ENCODE results near the gene COPZ2.
A peak's percentile ranks its signal among the peaks of the same experiment; 100 is the strongest.
"Not testable (repeated sequence)": the region's sequence is repeated elsewhere in the genome, so short reads cannot be mapped to it uniquely, and the experiment has no call there.

Gene COPZ2, protein sequence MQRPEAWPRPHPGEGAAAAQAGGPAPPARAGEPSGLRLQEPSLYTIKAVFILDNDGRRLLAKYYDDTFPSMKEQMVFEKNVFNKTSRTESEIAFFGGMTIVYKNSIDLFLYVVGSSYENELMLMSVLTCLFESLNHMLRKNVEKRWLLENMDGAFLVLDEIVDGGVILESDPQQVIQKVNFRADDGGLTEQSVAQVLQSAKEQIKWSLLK

DNA sequence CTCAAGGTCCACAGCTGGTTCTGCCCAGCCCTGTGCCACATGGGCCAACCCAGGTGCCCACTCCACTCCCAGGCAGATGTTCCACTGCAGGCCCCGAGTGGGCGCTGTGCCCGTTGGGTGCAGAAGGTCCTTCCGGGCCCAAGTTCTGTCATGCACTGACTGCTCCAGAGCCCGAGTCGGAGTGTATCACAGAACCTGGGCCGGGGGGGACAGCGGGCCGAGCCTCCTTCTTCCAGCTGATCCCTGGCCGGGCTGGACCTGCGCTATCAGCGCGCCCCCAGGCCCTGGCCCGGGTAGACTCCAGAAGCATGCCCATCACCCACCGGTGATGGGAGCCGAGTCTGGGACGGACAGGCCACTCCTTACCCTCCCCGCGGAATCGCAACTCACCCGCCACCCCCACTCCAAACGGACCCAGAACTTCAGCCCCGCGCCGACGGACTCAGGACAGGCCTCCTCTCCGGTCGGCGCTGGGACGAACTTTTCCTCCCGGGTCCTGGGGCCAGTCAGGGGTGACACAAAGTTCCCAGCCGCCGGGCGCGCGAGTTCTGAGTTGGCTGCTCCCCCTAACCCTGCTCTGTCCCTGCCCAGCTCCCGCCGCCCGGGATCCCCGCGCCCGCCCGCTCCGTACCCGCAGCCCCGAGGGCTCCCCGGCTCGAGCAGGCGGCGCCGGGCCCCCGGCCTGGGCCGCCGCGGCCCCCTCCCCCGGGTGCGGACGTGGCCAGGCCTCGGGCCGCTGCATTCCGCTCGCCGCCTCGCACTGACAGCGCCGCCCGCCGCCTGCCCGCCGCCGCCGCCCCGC is at the start of gene COPZ2:
Gene COPZ2, minus strand, starts transcription at position 762 of the 802 bp plus-strand sequence. Its CDS starts 20 bp downstream, at position 742.
- peak within 1 kb of the TSS; percentile 62 for H3K27ac Mint-ChIP-seq
- peaks cover 8% of the 10 kb centered on the region for H3K4me1 Mint-ChIP-seq
- peaks cover 6% of the 10 kb centered on the region for H3K27me3 Mint-ChIP-seq
- H3K9me3 Mint-ChIP-seq = no peaks in the 10 kb centered on the region
- DNase-seq (ENCODE audit: low spot score in 2 of 2) (peak; percentile 63 to 64), ATAC-seq (ENCODE audit: low read depth) (peak; percentile 98)
- peak within 1 kb of the TSS; percentile 94 for H3K4me3 Mint-ChIP-seq
- no peaks in the 10 kb centered on the region for H3K36me3 Mint-ChIP-seq

DNA sequence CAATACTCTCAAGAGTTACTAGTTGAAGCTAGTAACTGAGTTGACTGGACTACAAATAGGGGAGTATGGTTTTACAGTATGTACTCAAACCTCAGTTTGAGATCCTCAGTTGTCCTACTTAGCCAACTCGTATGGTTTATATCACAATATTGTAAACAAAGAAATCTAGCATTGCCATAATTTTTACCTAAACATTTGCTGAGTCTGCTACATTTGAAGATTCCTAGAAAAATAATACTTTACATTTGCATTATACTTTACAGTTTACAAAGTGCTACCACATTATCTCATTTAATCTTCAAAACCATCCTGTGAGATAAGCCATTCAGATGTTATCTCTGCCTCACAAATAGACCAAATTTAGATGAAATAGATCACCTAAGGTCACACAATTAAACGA is 47.3 kb upstream of the COPZ2 start:
- ATAC-seq (ENCODE audit: low read depth) = no peak
- Mint-ChIP-seq H3K9me3 (no peaks in the 10 kb centered on the region), H3K36me3 (peaks cover 4% of the 10 kb centered on the region), H3K4me3 (no peak overlapping the region), H3K27ac (no peak overlapping the region), H3K27me3 (no peaks in the 10 kb centered on the region), H3K4me1 (peaks cover 3% of the 10 kb centered on the region)
- no peak for DNase-seq (ENCODE audit: low spot score in 2 of 2)

DNA sequence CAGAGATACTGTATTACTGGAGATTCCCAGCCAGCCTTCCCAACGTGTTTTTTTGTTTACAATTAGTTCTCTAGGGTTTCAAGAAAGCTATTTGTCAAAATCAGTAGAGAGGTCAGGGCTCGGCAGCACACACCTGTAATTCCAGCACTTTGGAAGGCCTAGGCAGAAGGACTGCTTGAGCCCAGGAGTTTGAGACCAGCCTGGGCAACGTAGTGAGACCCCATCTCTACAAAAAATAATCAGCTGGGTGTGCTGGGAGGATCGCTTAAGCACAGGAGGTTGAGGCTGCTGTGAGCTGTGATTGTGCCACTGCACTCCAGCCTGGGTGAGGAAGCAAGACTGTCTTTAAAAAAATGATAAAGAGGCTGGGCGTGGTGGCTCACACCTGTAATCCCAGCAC is 44.3 kb upstream of the COPZ2 start:
- Mint-ChIP-seq H3K9me3 (no peaks in the 10 kb centered on the region), H3K27me3 (no peaks in the 10 kb centered on the region), H3K27ac (no peak overlapping the region), H3K36me3 (peaks cover 2% of the 10 kb centered on the region), H3K4me1 (no peaks in the 10 kb centered on the region), H3K4me3 (no peak overlapping the region)
- no peak for DNase-seq (ENCODE audit: low spot score in 2 of 2)
- no peak for ATAC-seq (ENCODE audit: low read depth)

DNA sequence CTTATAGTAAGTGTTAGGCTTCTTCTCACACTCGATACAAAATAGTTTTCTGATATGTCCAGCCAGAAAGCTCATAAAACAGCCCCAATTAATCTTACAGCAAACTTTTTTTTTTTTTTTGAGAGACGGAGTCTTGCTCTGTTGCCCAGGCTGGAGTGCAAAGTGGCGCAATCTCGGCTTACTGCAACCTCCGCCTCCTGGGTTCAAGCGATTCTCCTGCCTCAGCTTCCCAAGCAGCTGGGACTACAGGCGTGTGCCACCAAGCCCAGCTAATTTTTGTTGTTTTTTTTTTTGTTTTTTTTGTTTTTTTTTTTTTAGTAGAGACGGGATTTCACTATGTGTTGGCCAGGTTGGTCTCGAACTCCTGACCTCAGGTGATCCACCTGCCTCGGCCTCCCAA is 39.6 kb upstream of the COPZ2 start:
- DNase-seq (ENCODE audit: low spot score in 2 of 2); H3K9me3 Mint-ChIP-seq; ATAC-seq (ENCODE audit: low read depth); H3K27ac Mint-ChIP-seq; H3K36me3 Mint-ChIP-seq; H3K4me1 Mint-ChIP-seq; H3K4me3 Mint-ChIP-seq; H3K27me3 Mint-ChIP-seq: not testable (repeated sequence)

DNA sequence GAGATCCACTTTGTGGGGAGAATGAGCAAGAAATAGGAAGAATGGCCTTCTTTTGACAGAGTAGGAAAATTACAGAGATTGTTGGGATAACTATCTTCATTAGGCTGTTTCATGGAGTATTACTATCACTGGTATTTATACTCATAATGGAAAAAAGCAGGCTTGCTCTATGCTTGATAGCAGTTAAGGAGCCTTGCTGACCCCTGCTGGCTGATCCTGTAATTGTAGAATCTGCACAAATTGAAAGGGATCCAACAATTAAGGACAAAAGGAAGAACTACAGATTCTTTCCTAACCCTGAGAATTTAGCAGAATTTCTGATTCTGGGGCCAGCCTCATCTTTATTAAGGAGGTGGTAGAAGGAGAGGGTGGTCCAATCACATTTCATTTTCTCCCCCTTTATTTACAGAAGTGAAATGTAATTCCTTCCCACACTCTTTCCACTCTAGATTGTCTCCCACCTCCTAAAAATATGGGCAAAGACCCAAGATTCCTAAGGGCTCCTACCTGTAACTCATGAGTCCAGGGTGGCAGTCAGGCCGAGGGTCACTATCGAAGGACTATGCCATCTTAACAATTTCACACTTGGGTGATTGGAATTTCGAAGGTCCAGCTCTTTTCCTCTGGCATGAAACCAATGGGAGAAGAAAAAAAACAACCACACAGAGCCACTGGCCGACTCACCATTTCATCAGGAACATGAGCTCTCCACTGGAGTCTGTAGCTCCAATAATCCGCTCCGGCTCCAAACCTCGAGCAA is 36.9 kb upstream of the COPZ2 start:
- Mint-ChIP-seq H3K27ac (no peak overlapping the region), H3K36me3 (peaks cover 11% of the 10 kb centered on the region), H3K4me3 (no peak overlapping the region), H3K27me3 (no peaks in the 10 kb centered on the region), H3K4me1 (no peaks in the 10 kb centered on the region), H3K9me3 (no peaks in the 10 kb centered on the region)
- ATAC-seq (ENCODE audit: low read depth) (peak; percentile 78), DNase-seq (ENCODE audit: low spot score in 2 of 2) (peak; percentile 68 to 72)

DNA sequence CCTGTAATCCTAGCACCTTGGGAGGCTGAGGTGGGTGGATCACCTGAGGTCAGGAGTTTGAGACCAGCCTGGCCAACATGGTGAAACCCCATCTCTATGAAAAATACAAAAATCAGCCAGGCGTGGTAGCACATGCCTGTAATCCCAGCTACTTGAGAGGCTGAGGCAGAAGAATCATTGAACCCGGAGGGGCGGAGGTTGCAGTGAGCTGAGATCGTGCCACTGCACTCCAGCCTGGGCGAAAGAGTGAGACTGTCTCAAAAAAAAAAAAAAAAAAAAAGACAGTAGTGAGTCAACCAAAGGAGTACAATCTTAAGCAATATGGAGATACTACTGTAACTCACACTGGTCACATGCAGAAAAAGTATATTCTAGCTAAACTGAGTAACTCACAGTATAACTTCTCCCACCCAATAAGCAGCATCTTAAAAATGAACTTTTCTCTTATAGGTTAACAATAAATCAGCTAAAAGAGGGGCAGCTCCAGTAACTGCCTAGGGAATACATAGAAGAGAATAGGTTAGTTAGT is 36.0 kb upstream of the COPZ2 start:
- peaks cover 11% of the 10 kb centered on the region for H3K36me3 Mint-ChIP-seq
- DNase-seq (ENCODE audit: low spot score in 2 of 2); H3K4me1 Mint-ChIP-seq; ATAC-seq (ENCODE audit: low read depth); H3K27me3 Mint-ChIP-seq; H3K4me3 Mint-ChIP-seq; H3K9me3 Mint-ChIP-seq; H3K27ac Mint-ChIP-seq: not testable (repeated sequence)

DNA sequence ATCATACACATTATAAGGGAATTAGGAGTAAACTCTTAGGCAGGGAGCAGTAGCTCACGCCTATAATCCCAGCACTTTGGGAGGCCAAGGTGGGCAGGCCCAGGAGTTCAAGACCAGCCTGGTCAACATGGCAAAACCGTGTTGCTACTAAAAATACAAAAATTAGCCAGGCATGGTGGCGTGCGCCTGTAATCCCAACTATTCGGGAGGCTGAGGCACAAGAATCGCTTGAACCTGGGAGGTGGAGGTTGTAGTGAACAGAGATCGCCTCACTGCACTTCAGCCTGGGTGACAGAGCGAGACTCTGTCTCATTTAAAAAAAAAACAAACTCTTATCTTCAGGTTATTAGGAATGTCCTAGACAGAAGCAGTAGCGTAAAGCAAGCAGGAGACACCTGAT is 35.2 kb upstream of the COPZ2 start:
- H3K4me1 Mint-ChIP-seq; DNase-seq (ENCODE audit: low spot score in 2 of 2); H3K9me3 Mint-ChIP-seq; H3K4me3 Mint-ChIP-seq; H3K27ac Mint-ChIP-seq; H3K27me3 Mint-ChIP-seq; ATAC-seq (ENCODE audit: low read depth): not testable (repeated sequence)
- peaks cover 15% of the 10 kb centered on the region for H3K36me3 Mint-ChIP-seq

DNA sequence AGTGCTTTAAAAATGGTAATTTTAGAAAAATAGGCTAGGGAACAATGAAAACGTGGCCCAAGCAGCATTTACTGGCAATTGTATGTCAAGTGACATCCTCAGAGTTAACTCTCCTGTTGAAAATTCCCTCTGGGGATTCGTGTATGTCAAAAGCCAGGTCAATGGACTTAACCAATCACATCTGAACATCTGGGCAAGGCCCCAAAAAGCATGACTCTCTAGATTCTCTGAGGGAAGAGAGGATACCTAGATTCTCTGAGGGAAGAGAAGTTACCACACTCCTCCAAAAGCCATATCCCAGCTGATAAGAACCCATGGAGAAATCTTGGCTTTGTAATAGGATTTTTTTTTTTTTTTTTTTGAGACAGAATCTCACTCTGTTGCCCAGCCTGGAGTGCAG is 34.1 kb upstream of the COPZ2 start:
- Mint-ChIP-seq H3K4me3 (no peak overlapping the region), H3K27ac (no peak overlapping the region), H3K27me3 (no peaks in the 10 kb centered on the region), H3K9me3 (no peaks in the 10 kb centered on the region), H3K4me1 (no peaks in the 10 kb centered on the region), H3K36me3 (peaks cover 13% of the 10 kb centered on the region)
- ATAC-seq (ENCODE audit: low read depth) = no peak
- no peak for DNase-seq (ENCODE audit: low spot score in 2 of 2)

DNA sequence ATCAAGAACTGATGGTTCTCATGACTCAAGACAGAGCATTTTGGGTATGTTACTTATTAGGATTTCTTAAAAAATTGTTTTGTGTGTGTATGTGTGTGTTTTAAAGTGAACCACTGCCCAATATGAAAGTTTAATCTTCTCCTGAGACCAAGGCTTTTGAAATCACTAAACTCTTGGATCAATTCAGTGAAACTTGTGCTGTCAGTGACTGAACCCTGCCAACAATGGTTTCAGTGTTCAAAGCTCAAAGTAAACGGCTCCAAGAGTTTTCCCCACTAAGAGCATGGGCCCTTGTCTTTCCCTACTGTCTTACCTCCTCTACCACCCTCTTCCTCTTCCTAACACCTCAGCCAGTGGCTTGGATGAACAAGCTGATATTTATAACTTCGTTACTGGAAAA is 32.6 kb upstream of the COPZ2 start:
- Mint-ChIP-seq H3K4me3 (no peak overlapping the region), H3K27me3 (no peaks in the 10 kb centered on the region), H3K27ac (peak overlapping the region; percentile 29), H3K9me3 (no peaks in the 10 kb centered on the region), H3K36me3 (peaks cover 8% of the 10 kb centered on the region), H3K4me1 (peaks cover under 1% of the 10 kb centered on the region)
- DNase-seq (ENCODE audit: low spot score in 2 of 2) (no peak), ATAC-seq (ENCODE audit: low read depth) (no peak)

DNA sequence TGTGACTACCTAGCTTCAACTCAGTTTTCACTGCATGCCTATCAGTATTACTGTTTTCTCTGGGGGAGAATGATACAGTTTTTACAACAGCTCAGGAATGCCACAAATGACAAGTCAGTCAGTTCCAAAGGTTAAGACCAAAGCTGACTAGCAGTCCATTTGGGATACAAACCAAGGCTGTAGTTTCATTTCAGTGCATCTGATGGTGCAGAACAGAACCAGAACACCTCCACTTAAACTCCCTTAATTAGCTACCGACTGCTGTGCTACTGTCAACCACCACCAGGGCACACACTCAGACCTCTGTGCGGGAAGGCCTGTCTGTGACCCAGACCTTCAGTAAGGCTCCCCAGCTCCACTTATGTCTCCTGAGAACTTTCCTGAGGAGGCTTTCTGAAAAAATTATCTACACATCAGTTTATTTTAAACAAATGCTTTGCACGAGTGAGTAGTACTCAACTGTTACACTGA is 30.9 kb upstream of the COPZ2 start:
- Mint-ChIP-seq H3K36me3 (peaks cover 12% of the 10 kb centered on the region), H3K27me3 (no peaks in the 10 kb centered on the region), H3K9me3 (no peaks in the 10 kb centered on the region), H3K4me3 (no peak overlapping the region), H3K27ac (no peak overlapping the region), H3K4me1 (peaks cover 2% of the 10 kb centered on the region)
- ATAC-seq (ENCODE audit: low read depth) (peak; percentile 64), DNase-seq (ENCODE audit: low spot score in 2 of 2) (no peak)

DNA sequence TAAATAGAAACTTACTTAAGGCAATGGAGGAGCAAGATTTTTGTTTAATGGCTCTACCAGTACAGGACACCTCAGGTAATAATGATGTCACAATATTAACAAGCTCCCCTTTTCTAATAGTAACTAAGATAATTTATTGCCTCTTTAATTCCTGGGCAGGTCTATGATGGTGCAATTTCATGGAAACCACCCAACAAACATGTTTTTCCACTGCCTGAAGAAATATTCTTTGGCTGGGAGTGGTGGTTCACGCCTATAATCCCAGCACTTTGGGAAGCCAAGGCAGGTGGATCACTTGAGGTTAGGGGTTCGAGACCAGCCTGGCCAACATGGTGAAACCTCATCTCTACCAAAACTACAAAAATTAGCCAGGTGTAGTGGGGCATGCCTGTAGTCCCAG is 30.2 kb upstream of the COPZ2 start:
- ATAC-seq (ENCODE audit: low read depth); H3K27me3 Mint-ChIP-seq; H3K27ac Mint-ChIP-seq; H3K4me1 Mint-ChIP-seq; H3K9me3 Mint-ChIP-seq; H3K4me3 Mint-ChIP-seq; DNase-seq (ENCODE audit: low spot score in 2 of 2): not testable (repeated sequence)
- H3K36me3 Mint-ChIP-seq = peaks cover 11% of the 10 kb centered on the region

DNA sequence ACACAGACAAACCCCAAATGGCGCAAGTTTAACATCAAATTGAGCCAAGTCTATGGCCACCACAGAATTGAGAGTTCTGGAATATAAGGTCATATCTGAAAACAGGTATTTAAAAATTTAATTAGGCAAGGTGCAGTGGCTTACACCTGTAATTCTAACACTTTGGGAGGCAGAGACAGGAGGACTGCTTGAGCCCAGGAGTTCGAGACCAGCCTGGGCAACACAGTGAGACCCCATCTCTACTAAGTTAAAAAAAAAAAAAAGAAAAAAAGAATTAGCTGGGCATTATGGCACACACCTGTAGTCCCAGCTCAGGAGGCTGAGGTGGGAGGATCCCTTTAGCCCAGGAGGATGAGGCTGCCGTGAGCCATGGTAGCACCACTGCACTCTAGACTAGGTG is 29.6 kb upstream of the COPZ2 start:
- Mint-ChIP-seq H3K36me3 (peaks cover 13% of the 10 kb centered on the region), H3K27me3 (no peaks in the 10 kb centered on the region), H3K4me3 (no peak overlapping the region), H3K27ac (no peak overlapping the region), H3K9me3 (no peaks in the 10 kb centered on the region), H3K4me1 (peaks cover 2% of the 10 kb centered on the region)
- ATAC-seq (ENCODE audit: low read depth) (no peak), DNase-seq (ENCODE audit: low spot score in 2 of 2) (no peak)

DNA sequence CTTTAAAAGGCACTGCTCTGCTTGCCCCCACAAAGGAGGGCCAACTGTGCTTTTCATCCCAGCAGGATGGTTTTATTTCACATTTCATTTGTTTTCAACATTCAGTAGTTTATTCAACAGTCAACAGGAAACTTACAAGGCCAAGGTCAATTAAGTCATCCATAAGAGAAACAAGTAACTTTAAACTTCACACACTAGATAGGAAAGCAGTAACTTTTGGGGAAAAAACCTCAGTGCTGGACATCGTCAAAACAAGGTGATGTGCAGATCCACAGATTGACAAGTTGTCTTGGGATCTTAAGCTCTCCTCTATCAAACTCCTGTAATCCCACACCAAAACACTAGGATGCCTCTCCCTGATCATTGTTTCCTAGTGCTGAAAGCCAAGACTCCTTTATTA is 29.1 kb upstream of the COPZ2 start:
- ATAC-seq (ENCODE audit: low read depth) = no peak

DNA sequence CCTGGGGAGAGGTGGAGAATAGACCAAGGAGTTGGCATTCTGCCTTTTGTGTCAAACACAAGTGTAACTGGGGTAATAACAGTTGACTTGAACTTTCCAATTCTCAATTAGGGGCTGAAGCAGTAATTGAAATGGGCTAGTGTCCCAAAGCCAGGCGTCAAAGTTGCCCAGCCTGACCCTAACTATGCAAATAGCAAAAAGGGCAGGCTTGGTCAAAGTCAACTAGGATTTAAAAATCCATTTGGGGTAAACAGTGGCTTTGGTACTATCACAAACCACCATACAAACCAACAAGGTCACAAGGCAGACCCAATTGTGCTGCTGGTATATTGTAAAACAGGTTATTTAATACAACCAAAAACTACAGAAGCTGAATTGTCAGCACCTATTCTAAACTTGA is 28.6 kb upstream of the COPZ2 start:
- ATAC-seq (ENCODE audit: low read depth) (no peak), DNase-seq (ENCODE audit: low spot score in 2 of 2) (no peak)
- no peaks in the 10 kb centered on the region for H3K27me3 Mint-ChIP-seq
- H3K4me1 Mint-ChIP-seq = peaks cover 2% of the 10 kb centered on the region
- peaks cover 15% of the 10 kb centered on the region for H3K36me3 Mint-ChIP-seq
- no peak overlapping the region for H3K27ac Mint-ChIP-seq
- no peak overlapping the region for H3K4me3 Mint-ChIP-seq
- H3K9me3 Mint-ChIP-seq = no peaks in the 10 kb centered on the region

More for the DNA sequence above, 29.1 kb upstream of the COPZ2 start:
- Mint-ChIP-seq H3K36me3 (peaks cover 13% of the 10 kb centered on the region), H3K4me1 (peaks cover 2% of the 10 kb centered on the region), H3K9me3 (no peaks in the 10 kb centered on the region), H3K27me3 (no peaks in the 10 kb centered on the region), H3K4me3 (no peak overlapping the region), H3K27ac (no peak overlapping the region)
- DNase-seq (ENCODE audit: low spot score in 2 of 2) = no peak

All from memory B cell (primary cell).